Measurements from ENCODE around the gene ZNF587B. TPM values are rescaled to one million over a fixed set of nuclear protein-coding genes. Genes with fewer than 3 reads are reported as not detected.
"Not testable (repeated sequence)": the region's sequence is repeated elsewhere in the genome, so short reads cannot be mapped to it uniquely, and the experiment has no call there.

Gene ZNF587B
- 10 to 100 TPM; 12.1 to 24.3 (median 18.0) TPM for polyA plus RNA-seq (ENCODE audit: insufficient read length in 3 of 3)
- long read RNA-seq, donor 1: 0 reads
- long read RNA-seq, donor 2: 0 reads
- long read RNA-seq, donor 3: 0 reads
- long read RNA-seq, donor 4, partial matches to known transcripts: 0 of 1 reads
- long read RNA-seq, donor 4, other reads (novel, unspliced or antisense): 0 of 1 reads
- long read RNA-seq, donor 5: 0 reads
- long read RNA-seq, donor 6: 0 reads
- long read RNA-seq, donor 7: 0 reads
- long read RNA-seq, donor 8: 0 reads
- long read RNA-seq, donor 9: 0 reads
- long read RNA-seq, donor 10, partial matches to known transcripts: 0 of 1 reads
- long read RNA-seq, donor 10, other reads (novel, unspliced or antisense): 0 of 1 reads
- long read RNA-seq, donor 11: 0 reads
- long read RNA-seq, donor 12: 0 reads
- long read RNA-seq, donor 13, partial matches to known transcripts: 0 of 1 reads
- long read RNA-seq, donor 13, other reads (novel, unspliced or antisense): 0 of 1 reads
- long read RNA-seq, donor 14, partial matches to known transcripts: 0 of 4 reads
- long read RNA-seq, donor 14, other reads (novel, unspliced or antisense): 0 of 4 reads
- long read RNA-seq, donor 15, partial matches to known transcripts: 0 of 2 reads
- long read RNA-seq, donor 15, other reads (novel, unspliced or antisense): 0 of 2 reads
- long read RNA-seq, donor 16, partial matches to known transcripts: 0 of 1 reads
- long read RNA-seq, donor 16, other reads (novel, unspliced or antisense): 0 of 1 reads

DNA sequence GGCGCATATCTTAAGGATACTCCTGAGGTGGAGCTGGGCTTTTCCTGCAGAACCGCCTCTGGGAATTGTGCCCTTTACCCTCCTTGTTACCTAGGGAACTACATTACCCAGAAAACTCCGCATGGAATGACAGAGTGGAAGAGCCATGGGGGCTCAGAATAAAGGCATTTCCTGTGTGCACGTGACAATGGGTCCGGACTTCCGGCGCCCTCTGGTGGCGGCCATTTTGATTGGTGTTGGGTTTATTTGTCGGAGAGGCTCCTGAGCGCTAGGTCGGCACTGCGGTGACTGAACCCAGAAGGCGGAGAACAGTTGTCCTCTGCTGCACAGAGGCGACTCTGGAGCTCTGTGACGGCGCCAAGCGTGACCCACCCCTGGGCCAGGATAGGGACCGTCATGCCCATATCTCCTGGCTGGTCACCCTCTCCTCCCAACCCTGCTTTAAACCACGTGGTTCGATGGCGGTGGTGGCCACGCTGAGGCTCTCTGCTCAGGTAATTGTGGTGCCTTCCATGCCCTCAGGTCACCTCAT, at the start of gene ZNF587B:
Gene ZNF587B (plus strand): TSS at position 229 of the 532 bp plus-strand sequence. CDS start 230 bp downstream, at position 459.
- DNase-seq: peak; percentile 78

- no peak for DNase-seq
Measured at GRCh38 chr19:57786286-57786685, 43.8 kb upstream of the ZNF587B start.

- no peak for DNase-seq
Measured at GRCh38 chr19:57786906-57787305, 43.2 kb upstream of the ZNF587B start.

DNA sequence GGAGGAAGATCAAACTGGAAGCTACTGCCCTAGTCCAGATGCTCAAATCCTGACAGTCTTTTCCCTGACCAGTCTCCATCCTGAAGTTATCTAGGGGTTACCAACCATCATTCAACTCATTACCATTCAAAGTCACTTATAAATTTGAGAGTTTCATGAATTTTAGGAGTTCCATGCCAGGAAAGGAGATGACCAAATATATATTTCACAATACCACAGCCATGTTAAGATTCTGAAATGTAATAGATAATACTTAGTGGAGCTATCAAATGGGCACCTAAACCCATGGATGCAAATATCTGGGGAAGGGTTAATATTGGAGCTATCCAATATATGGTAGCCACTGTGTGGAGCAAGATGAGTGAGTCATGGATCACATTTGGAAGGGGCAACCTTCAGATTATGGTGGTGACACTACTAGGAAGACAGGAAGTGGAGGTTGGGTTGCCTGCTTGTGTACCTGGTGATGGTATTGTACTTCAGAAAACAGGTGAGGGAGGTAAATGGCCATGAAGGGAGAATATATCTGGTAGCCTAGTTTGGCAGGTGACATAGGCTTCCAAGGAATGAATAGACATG, 41.9 kb upstream of the ZNF587B start:
- no peak for DNase-seq

- DNase-seq: no peak
Measured at GRCh38 chr19:57789288-57789687, 40.8 kb upstream of the ZNF587B start.

DNA sequence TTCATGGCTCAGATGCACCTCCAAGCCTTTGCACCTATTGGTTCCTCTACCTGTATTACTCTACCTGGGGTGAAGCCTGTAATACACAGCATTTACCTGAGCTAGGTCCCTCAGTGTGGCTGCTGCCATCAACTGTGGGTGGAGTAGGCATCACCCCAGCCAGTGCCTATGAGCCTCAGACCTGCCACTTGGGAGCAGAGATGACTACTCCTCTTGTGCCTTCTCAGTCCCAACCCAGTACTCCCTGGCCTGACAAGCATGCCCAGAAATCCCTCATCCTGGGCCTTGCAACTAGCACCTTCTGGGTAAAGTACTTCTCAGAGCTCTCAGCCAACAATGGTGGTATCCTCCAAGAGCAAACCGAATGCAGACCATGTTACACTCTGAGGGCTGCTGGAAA, 33.5 kb upstream of the ZNF587B start:
- not testable (repeated sequence) for DNase-seq

- no peak for DNase-seq
Measured at GRCh38 chr19:57800696-57801095, 29.4 kb upstream of the ZNF587B start.

DNA sequence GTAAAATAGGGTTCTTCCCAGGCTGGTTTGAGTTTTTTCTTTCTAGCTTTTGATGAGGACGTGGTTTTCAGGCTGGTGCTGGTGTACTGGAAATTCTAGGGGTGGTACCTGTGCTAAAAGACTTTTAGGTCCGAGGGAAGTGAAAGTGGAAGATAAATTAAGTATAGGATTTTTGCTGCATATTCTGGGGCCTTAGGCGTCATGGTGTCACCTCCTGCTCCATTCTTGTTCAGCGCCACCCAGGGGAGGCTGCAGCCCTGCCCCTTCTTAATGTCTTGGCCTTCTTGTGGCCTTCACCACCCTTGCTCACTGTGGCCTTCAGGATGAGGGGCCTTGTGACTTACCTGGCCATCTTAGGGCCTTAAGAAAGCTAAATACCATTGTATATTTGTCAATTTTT, 27.8 kb upstream of the ZNF587B start:
- no peak for DNase-seq

GRCh38 chr19:57803265-57803593, 26.9 kb upstream of the ZNF587B start:
- no peak for DNase-seq

DNA sequence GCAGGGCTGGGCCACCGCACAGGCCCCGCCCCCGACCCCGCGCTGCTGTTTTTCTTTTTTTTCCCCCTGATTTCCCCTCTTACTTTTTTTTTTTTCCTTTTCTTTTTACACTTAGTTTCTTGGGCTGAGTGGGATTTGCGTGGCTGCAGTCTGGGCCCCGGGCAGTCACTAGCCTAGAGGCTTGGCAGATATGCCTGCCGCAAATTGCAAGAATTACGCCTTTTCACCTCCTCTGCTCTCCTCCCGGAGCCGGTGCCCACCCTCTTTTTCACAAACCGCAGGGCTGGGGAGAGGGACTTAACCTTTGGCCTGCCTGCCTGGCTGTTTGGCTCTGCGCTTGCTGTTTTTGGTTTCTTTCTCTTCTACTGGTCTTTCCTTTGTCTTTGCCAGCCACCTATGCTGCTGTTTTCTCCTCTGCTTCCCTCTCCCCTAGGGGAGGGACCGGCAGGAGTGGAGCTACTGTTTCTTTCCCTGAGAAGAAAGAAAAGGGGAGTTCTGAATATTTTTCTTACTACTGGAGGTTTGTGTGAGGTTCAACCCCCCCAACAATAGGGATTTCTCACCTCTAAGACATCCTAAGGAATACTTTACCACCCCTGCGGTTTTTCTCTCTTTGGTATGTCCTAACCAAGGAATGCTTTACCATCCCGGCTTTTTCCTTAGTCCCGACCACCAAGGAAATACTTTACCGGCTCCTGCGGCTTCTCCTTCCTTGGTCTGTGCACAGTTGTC, 26.3 kb upstream of the ZNF587B start:
- DNase-seq: peak; percentile 57

DNA sequence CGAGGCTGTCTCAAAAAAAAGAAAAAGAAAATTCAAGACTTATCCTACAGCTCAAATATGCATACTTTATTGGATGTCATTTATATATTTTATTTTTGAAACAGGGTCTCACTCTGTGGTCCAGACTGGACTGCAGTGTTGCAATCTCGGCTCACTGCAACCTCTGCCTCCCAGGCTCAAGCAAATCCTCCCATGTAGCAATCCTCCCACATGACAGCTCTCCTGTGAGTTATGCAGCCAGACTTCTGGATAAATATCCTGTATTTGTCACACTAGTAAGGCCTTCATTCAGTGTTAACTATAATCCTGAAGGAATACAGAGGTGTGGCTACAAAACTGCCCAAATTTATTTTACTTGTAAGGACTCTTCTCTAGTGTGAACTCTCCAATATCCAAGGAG, 22.6 kb upstream of the ZNF587B start:
- DNase-seq: no peak

GRCh38 chr19:57810410-57811295, 19.4 kb upstream of the ZNF587B start:
- DNase-seq: not testable (repeated sequence)

GRCh38 chr19:57812226-57812625, 17.9 kb upstream of the ZNF587B start:
- no peak for DNase-seq

GRCh38 chr19:57812975-57813820, 16.9 kb upstream of the ZNF587B start:
- not testable (repeated sequence) for DNase-seq

DNA sequence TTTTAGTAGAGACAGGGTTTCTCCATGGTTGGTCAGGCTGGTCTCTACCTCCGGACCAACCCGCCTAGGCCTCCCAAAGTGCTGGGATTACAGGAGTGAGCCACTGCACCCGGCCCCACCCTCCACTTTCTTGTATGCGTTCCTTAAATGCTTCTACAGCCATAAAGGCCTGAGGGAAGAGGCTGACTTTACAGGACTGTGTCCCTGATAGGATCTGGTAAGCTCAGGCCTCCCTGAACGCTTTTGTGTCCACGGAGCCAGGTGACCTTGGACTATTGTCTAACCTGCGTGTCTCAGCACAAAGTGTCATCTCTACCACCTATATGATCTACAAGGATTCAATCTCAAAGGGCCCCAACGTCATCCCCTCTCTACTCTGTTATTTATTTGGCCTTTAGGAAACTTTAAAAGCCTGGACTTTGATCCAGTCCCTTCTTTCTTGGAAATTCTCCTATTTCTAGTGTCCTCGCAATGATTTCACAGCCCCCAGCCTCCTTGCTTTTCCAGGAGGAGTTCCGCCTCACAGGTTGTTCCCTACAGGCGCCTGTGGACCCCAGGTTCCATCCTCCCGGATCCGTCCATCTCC, 16.1 kb upstream of the ZNF587B start:
- no peak for DNase-seq

GRCh38 chr19:57814505-57815246, 15.4 kb upstream of the ZNF587B start, which contains the start of gene ZNF552:
TSS of gene ZNF552 (minus strand) at chr19:57814913. CDS start at chr19:57814743, 170 bp downstream.
- peak; percentile 95 for DNase-seq

DNA sequence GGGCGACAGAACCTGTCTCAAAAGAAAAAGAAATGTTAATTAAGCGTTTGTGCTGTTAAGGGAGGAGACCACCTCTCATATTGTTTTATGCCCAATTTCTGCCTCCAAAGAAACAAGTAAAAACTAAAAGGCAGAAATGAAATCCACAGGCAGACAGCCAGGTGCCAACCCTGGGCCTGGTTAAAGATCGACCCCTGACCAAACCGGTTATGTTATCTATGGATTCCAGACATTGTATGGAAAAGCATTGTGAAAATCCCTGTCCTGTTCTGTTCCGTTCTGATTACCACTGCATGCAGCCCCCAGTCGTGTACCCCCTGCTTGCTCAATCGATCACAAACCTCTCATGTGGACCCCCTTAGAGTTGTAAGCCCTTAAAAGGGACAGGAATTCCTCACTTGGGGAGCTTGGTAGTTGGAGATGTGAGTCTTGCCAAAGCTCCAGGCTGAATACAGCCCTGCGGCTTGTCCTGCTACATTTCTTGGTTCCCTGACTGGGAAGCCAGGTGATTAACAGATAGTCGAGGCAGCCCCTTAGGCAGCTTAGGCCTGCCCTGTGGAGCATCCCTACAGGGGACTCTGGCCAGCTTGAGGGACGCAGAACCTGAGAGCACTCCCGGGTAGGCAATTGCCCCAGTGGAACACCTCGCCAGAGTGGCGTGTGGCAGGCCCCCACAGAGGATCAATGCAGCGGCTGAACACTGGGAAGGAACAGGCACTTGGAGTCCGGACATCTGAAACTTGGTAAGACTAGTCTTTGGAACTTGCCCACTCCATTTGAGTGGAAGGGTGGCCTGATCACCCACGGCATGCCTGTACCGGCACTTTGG, 14.6 kb upstream of the ZNF587B start:
- DNase-seq: no peak

DNA sequence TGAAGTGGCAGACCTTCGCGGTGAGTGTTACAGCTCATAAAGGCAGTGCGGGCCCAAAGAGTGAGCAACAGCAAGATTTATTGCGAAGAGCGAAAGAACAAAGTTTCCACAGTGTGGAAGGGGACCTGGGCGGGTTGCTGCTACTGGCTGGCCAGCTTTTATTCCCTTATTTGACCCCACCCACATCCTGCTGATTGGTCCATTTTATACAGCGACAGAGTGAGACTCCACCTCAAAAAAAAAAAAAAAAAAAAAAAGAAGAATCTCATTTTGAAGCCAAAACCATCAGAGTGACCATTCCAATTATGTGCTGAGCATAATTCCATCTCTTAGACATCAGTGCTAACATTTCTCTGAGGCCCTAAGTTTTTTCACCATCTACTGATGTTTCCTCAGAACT, 13.4 kb upstream of the ZNF587B start:
- DNase-seq: no peak
